SK-N-SH (cell line): ENCODE measurements around the gene FLOT1. TPM values are rescaled to one million over a fixed set of nuclear protein-coding genes. Genes with fewer than 3 reads are reported as not detected.

Source experiments
- CTCF ChIA-PET: fragments of 300-600, 350-600 bp; formaldehyde crosslinking; extraction: SDS; loops from one replicate; lab custom pipeline; 2021; lab: Yijun Ruan, JAX
- POLR2A ChIA-PET: fragments of 350-600 bp; sonication (Branson Sonifier 250); formaldehyde crosslinking; extraction: SDS; loops from one replicate; lab custom pipeline; 2020; ENCODE audit warnings: antibody characterized with exemption, inconsistent platforms; lab: Yijun Ruan, JAX
- DNase-seq: peaks from one replicate; pipeline ENCODE4 v3.0.0; 2012
- H2AFZ ChIP-seq: fragments of 200-600 bp; sonication (generic); 2 replicates; pipeline ENCODE4 v1.8.1; 2016; ENCODE audit warnings: antibody characterized with exemption, mild to moderate bottlenecking, low read depth
- H3F3A ChIP-seq: fragments of 200-600 bp; sonication (generic); replicated peaks from 2 replicates; pipeline ENCODE3; 2016; ENCODE audit warnings: antibody characterized with exemption, mild to moderate bottlenecking; ENCODE audit not compliant: insufficient read depth
- H3K27ac ChIP-seq, 2 experiments: fragments of 200-500 bp in 1 of 2; fragments of 200-600 bp in 1 of 2; sonication (Bioruptor generic) in 1 of 2; sonication (generic), shearing (Covaris generic) in 1 of 2; 2 replicates each; pipeline versions ENCODE4 v1.5.1 to v1.6.1; 2014 to 2016; ENCODE audit warnings: low read depth in 2 of 2, inconsistent platforms in 1 of 2, low read length in 1 of 2, mild to moderate bottlenecking in 1 of 2, mixed read lengths in 1 of 2
- H3K27me3 ChIP-seq: fragments of 200-600 bp; sonication (generic), shearing (Covaris generic); 2 replicates; pipeline ENCODE4 v1.6.1; 2016; ENCODE audit warnings: mixed run types; ENCODE audit not compliant: insufficient read depth
- H3K36me3 ChIP-seq, 2 experiments: fragments of 200-500 bp in 1 of 2; fragments of 200-600 bp in 1 of 2; sonication (Bioruptor generic) in 1 of 2; sonication (generic) in 1 of 2; replicated peaks in 1 of 2; 2 replicates each; pipeline versions ENCODE3 to v1.5.1; 2014 to 2016; ENCODE audit warnings: low read length in 1 of 2, mild to moderate bottlenecking in 1 of 2; ENCODE audit not compliant: insufficient read depth in 2 of 2, control insufficient read depth in 1 of 2
- H3K4me1 ChIP-seq, 2 experiments: fragments of 200-500 bp in 1 of 2; fragments of 200-600 bp in 1 of 2; sonication (Bioruptor generic) in 1 of 2; sonication (generic), shearing (Covaris generic) in 1 of 2; 2 replicates each; pipeline versions ENCODE4 v1.5.1 to v1.6.1; 2014 to 2016; ENCODE audit warnings: low read depth in 1 of 2, low read length in 1 of 2, mixed run types in 1 of 2; ENCODE audit not compliant: insufficient read depth in 2 of 2, control insufficient read depth in 1 of 2
- H3K4me2 ChIP-seq: fragments of 200-600 bp; sonication (generic), shearing (Covaris generic); 2 replicates; pipeline ENCODE4 v1.6.1; 2017; ENCODE audit warnings: mixed run types
- H3K4me3 ChIP-seq, 2 experiments: fragments of 200-500 bp in 1 of 2; fragments of 200-600 bp in 1 of 2; sonication (Bioruptor generic) in 1 of 2; sonication (generic), shearing (Covaris generic) in 1 of 2; 2 replicates each; pipeline versions ENCODE4 v1.5.1 to v1.8.1; 2014 to 2016; ENCODE audit warnings: low read depth in 2 of 2, inconsistent platforms in 1 of 2, low read length in 1 of 2, mild to moderate bottlenecking in 1 of 2, mixed read lengths in 1 of 2, moderate library complexity in 1 of 2
- H3K79me2 ChIP-seq: fragments of 200-600 bp; sonication (generic); 2 replicates; pipeline ENCODE4 v1.8.1; 2017; ENCODE audit warnings: mild to moderate bottlenecking; ENCODE audit not compliant: insufficient read depth
- H3K9ac ChIP-seq: fragments of 200-600 bp; sonication (generic); 2 replicates; pipeline ENCODE4 v1.6.1; 2017; ENCODE audit warnings: mixed run types
- H3K9me2 ChIP-seq: fragments of 200-600 bp; sonication (generic); 2 replicates; pipeline ENCODE4 v1.6.1; 2017; ENCODE audit warnings: mixed run types
- H3K9me3 ChIP-seq: fragments of 200-600 bp; sonication (generic); 2 replicates; pipeline ENCODE4 v1.6.1; 2017; ENCODE audit warnings: mixed run types, mild to moderate bottlenecking, moderate library complexity
- H4K20me1 ChIP-seq: fragments of 200-600 bp; sonication (generic); 2 replicates; pipeline ENCODE4 v1.6.1; 2017; ENCODE audit warnings: mild to moderate bottlenecking, mixed run types; ENCODE audit not compliant: insufficient read depth
- CHD2 ChIP-seq: fragments of 150-350 bp; IDR thresholded peaks from 2 replicates; pipeline ENCODE4 v1.6.1; 2018; ENCODE audit warnings: low read length; ENCODE audit not compliant: partially characterized antibody
- FOSL2 ChIP-seq: IDR thresholded peaks from 2 replicates; pipeline ENCODE4 v1.4.0; 2012; ENCODE audit warnings: low read depth, mild to moderate bottlenecking, moderate library complexity, borderline replicate concordance
- FOXM1 ChIP-seq: IDR thresholded peaks from 2 replicates; pipeline ENCODE4 v1.4.0; 2012; ENCODE audit warnings: low read depth, mild to moderate bottlenecking
- GABPA ChIP-seq: IDR thresholded peaks from 2 replicates; pipeline ENCODE4 v1.4.0; 2012; ENCODE audit warnings: low read depth, mild to moderate bottlenecking
- GATA2 ChIP-seq: sonication (generic); formaldehyde crosslinking; IDR thresholded peaks from 2 replicates; pipeline ENCODE4 v1.5.0; 2020; ENCODE audit warnings: mild to moderate bottlenecking, missing genetic modification reagents
- JUND ChIP-seq: IDR thresholded peaks from 2 replicates; pipeline ENCODE4 v1.4.0; 2012
- MEF2A ChIP-seq: IDR thresholded peaks from 2 replicates; pipeline ENCODE4 v1.4.0; 2012; ENCODE audit warnings: low read depth, borderline replicate concordance
- MXI1 ChIP-seq: IDR thresholded peaks from 2 replicates; pipeline ENCODE4 v1.6.1; 2012; ENCODE audit warnings: mild to moderate bottlenecking, low read depth, low read length, improper control_type of control experiment
- NFIC ChIP-seq: IDR thresholded peaks from 2 replicates; pipeline ENCODE4 v1.4.0; 2012; ENCODE audit warnings: borderline replicate concordance
- NRF1 ChIP-seq: IDR thresholded peaks from 2 replicates; pipeline ENCODE4 v1.6.1; 2012; ENCODE audit warnings: low read depth, mild to moderate bottlenecking, low read length
- POLR2AphosphoS5 ChIP-seq: IDR thresholded peaks from 2 replicates; pipeline ENCODE4 v1.6.1; 2012; ENCODE audit warnings: low read depth, low read length
- RAD21 ChIP-seq: IDR thresholded peaks from 2 replicates; pipeline ENCODE4 v1.6.1; 2012; ENCODE audit warnings: mild to moderate bottlenecking, low read length
- RCOR1 ChIP-seq: fragments of 150-350 bp; IDR thresholded peaks from 2 replicates; pipeline ENCODE4 v1.6.1; 2017; ENCODE audit warnings: antibody characterized with exemption, low read length
- RXRA ChIP-seq: IDR thresholded peaks from 2 replicates; pipeline ENCODE4 v1.4.0; 2012; ENCODE audit warnings: low read depth, mild to moderate bottlenecking, borderline replicate concordance
- SIN3A ChIP-seq: IDR thresholded peaks from 2 replicates; pipeline ENCODE4 v1.6.1; 2012; ENCODE audit warnings: low read depth, mild to moderate bottlenecking, low read length, moderate library complexity, borderline replicate concordance
- TEAD4 ChIP-seq: IDR thresholded peaks from 2 replicates; pipeline ENCODE4 v1.4.0; 2012; ENCODE audit warnings: mild to moderate bottlenecking, borderline replicate concordance; ENCODE audit not compliant: insufficient read depth
- YY1 ChIP-seq: IDR thresholded peaks from 2 replicates; pipeline ENCODE4 v1.4.0; 2012; ENCODE audit warnings: low read depth, mild to moderate bottlenecking
- WGBS: methylation state at CpG from one replicate; pipeline ENCODE4 v1.1.6; 2017; ENCODE audit warnings: low lambda C conversion rate; 5-methylcytosine and 5-hydroxymethylcytosine counted together
- polyA plus RNA-seq, 3 experiments: library from polyadenylated mRNA; depleted of rRNA; stranded (reverse); fragments of >200 nt; gene quantifications; 2 replicates each; pipeline ENCODE4 v1.2.3, GENCODE V29; 2012
- TF ChIP-seq, protein P1 (sequence below): IDR thresholded peaks from 2 replicates; pipeline ENCODE4 v1.6.1; 2012; ENCODE audit warnings: mild to moderate bottlenecking, low read depth, low read length, moderate library complexity
- TF ChIP-seq, protein P2 (sequence below): IDR thresholded peaks from 2 replicates; pipeline ENCODE4 v1.4.0; 2012; ENCODE audit warnings: low read depth, borderline replicate concordance
- TF ChIP-seq, protein P3 (sequence below): fragments of 150-350 bp; IDR thresholded peaks from 2 replicates; pipeline ENCODE4 v1.6.1; 2016; ENCODE audit warnings: mild to moderate bottlenecking, low read depth, low read length

FLOT1 gene
- polyA plus RNA-seq, 1 of the 3 experiments (the other 2 are of a cell fraction), result 462 TPM

DNA sequence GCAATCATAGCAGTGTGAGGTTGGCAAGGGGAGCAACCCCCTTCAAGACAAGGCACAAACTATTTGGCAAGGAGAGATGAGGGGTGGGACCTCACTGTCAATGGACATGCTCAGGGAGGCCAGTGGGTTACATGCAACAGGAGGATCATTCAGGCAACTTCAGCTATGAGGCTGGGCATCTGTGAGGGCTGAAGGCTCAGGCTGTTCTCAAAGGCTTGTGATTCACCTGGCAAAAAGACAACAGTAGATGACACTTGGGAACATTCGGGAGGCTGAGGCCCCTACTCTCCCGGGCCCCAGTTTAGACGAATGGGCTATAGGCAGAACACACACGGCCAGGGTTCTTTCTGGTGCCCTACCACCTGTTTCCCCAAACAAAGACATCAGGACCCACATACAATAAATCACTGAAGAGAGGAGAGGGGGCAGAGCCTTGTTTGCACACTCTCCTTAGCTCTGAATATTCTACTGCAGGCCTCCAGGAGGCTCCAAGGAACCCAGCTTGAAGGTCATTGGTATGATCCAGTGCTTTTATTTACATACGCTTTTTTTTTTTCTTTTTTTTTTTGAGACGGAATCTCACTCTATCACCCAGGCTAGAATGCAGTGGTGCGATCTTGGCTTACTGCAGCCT lies 14.4 kb downstream of the FLOT1 start (continued):
- TF ChIP-seq, protein P1, sequence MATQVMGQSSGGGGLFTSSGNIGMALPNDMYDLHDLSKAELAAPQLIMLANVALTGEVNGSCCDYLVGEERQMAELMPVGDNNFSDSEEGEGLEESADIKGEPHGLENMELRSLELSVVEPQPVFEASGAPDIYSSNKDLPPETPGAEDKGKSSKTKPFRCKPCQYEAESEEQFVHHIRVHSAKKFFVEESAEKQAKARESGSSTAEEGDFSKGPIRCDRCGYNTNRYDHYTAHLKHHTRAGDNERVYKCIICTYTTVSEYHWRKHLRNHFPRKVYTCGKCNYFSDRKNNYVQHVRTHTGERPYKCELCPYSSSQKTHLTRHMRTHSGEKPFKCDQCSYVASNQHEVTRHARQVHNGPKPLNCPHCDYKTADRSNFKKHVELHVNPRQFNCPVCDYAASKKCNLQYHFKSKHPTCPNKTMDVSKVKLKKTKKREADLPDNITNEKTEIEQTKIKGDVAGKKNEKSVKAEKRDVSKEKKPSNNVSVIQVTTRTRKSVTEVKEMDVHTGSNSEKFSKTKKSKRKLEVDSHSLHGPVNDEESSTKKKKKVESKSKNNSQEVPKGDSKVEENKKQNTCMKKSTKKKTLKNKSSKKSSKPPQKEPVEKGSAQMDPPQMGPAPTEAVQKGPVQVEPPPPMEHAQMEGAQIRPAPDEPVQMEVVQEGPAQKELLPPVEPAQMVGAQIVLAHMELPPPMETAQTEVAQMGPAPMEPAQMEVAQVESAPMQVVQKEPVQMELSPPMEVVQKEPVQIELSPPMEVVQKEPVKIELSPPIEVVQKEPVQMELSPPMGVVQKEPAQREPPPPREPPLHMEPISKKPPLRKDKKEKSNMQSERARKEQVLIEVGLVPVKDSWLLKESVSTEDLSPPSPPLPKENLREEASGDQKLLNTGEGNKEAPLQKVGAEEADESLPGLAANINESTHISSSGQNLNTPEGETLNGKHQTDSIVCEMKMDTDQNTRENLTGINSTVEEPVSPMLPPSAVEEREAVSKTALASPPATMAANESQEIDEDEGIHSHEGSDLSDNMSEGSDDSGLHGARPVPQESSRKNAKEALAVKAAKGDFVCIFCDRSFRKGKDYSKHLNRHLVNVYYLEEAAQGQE, result no peak

DNA sequence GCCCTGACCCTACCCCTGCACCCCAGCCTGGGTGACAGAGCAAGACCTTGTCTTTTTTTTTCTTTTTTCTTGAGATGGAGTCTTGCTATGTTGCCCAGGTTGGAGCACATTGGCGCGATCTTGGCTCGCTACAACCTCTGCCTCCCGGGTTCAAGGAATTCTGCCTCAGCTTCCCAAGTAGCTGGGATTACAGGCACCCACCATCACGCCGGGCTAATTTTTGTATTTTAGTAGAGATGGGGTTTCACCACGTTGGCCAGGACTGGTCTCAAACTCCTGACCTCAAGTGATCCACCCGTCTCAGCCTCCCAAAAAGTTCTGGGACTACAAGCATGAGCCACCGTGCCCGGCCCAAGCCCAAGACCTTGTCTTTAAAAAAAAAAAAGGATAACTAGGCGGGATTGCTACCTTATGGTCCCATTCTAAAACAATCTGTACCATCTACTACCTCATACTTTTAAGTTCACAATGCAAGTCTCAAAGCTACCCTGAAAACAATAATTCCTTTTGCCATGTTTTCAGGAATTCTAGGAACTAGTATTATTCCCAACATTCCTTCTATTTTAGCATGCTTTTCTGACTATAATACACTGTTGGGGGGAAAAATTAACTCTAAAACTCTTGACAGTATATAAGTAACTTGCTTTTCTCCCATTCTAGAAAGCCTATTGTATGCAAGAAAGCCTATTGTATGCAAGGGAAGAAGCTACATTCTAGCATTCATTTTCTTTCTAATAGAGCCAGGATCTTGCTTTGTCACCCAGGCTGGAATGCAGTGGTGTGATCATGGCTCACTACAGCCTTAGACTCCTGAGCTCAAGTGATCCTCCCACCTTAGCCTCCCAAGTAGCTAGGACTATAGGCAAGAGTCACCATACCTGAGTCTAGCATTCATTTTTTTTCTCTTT lies 15.7 kb downstream of the FLOT1 start:
- H3K4me2 ChIP-seq, result no peak overlapping the region
- no peak for TF ChIP-seq NRF1
- TF ChIP-seq RAD21, result no peak
- TF ChIP-seq FOXM1, result no peak
- TF ChIP-seq RCOR1, result no peak
- TF ChIP-seq NFIC, result no peak
- TF ChIP-seq GABPA, result no peak
- TF ChIP-seq, protein P1, result no peak
- no peak; the same call in 1 of the 2 replicates for TF ChIP-seq JUND
- TF ChIP-seq, protein P2, sequence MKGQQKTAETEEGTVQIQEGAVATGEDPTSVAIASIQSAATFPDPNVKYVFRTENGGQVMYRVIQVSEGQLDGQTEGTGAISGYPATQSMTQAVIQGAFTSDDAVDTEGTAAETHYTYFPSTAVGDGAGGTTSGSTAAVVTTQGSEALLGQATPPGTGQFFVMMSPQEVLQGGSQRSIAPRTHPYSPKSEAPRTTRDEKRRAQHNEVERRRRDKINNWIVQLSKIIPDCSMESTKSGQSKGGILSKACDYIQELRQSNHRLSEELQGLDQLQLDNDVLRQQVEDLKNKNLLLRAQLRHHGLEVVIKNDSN, result no peak
- no peak for TF ChIP-seq YY1
- 0 out of 2 replicates have a peak, but pooled peaks have one; percentile 15 for TF ChIP-seq SIN3A
- no peak for TF ChIP-seq MXI1
- TF ChIP-seq, protein P3, sequence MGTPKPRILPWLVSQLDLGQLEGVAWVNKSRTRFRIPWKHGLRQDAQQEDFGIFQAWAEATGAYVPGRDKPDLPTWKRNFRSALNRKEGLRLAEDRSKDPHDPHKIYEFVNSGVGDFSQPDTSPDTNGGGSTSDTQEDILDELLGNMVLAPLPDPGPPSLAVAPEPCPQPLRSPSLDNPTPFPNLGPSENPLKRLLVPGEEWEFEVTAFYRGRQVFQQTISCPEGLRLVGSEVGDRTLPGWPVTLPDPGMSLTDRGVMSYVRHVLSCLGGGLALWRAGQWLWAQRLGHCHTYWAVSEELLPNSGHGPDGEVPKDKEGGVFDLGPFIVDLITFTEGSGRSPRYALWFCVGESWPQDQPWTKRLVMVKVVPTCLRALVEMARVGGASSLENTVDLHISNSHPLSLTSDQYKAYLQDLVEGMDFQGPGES, result no peak
- TF ChIP-seq CHD2, result no peak
- no peak for TF ChIP-seq TEAD4
- TF ChIP-seq GATA2, result no peak
- no peak for TF ChIP-seq RXRA
- no peak for TF ChIP-seq MEF2A
- TF ChIP-seq FOSL2, result no peak
- peak; percentile 42; the same call in 1 of the 2 replicates for TF ChIP-seq POLR2AphosphoS5

More for the DNA sequence above, 15.7 kb downstream of the FLOT1 start:
- Histone ChIP-seq H3K27me3 (no peaks in the 10 kb centered on the region), H3K36me3 (peaks cover 56 to 59% of the 10 kb centered on the region in 2 experiments), H3K4me3 (no peak overlapping the region), H3K27ac (peak overlapping the region in 1 of 2 experiments; percentile 62; a peak in 2 of 4 replicates), H3K9ac (no peak overlapping the region), H3K79me2 (peaks cover 42% of the 10 kb centered on the region), H3F3A (peaks cover 92% of the 10 kb centered on the region), H4K20me1 (peaks cover 57% of the 10 kb centered on the region), H3K9me2 (no peaks in the 10 kb centered on the region), H3K9me3 (no peaks in the 10 kb centered on the region), H2AFZ (no peak overlapping the region), H3K4me1 (peaks cover 21 to 31% of the 10 kb centered on the region in 2 experiments)
- ChIA-PET CTCF (interaction anchor here (1.1 to 42.4 kb wide), 4 partner anchors 10 to 186 kb away, joined by 3 to 838 read pairs (median 3); partner anchors contain the start of genes DHX16, MDC1, NRM and PPP1R18), POLR2A (interaction anchor here (0.6 to 1.9 kb wide), 8 partner anchors 13 to 112 kb away, joined by 3 to 8 read pairs (median 3); partner anchors contain the start of gene DHX16)
- no peak for DNase-seq
- WGBS, result 95% methylated on average over 11 of the region's 11 CpGs
